ENCODE measurements around the gene SLIRP. TPM values are rescaled to one million over a fixed set of nuclear protein-coding genes. Genes with fewer than 3 reads are reported as not detected.
A peak's percentile ranks its signal among the peaks of the same experiment; 100 is the strongest.

The SLIRP gene
- total RNA-seq, 1 donor from 2014 or later = 128 TPM

DNA sequence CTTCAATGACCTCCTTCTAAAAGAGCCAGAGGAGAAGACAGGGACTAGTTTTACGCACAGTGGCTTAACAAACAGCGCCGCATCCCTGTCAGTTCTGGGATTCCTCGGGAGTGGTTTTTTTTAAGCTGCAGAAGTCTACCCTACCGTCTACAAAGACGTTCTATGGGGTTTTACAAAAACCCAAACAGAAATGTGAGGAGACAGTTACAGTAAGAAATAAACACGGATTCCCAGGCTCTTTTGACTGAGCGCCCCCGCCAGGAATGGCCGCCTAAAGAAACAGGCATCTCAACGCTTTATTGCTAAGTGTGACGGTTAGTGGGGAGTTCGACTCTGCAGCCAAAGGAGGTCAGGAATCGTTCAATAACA lies 564 bp upstream of the SLIRP start:
- H3K27me3 Mint-ChIP-seq = no peaks in the 10 kb centered on the region
- H3K27ac Mint-ChIP-seq = peak overlapping the region; percentile 85
- TF ChIP-seq, protein P1, sequence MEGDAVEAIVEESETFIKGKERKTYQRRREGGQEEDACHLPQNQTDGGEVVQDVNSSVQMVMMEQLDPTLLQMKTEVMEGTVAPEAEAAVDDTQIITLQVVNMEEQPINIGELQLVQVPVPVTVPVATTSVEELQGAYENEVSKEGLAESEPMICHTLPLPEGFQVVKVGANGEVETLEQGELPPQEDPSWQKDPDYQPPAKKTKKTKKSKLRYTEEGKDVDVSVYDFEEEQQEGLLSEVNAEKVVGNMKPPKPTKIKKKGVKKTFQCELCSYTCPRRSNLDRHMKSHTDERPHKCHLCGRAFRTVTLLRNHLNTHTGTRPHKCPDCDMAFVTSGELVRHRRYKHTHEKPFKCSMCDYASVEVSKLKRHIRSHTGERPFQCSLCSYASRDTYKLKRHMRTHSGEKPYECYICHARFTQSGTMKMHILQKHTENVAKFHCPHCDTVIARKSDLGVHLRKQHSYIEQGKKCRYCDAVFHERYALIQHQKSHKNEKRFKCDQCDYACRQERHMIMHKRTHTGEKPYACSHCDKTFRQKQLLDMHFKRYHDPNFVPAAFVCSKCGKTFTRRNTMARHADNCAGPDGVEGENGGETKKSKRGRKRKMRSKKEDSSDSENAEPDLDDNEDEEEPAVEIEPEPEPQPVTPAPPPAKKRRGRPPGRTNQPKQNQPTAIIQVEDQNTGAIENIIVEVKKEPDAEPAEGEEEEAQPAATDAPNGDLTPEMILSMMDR (conservative IDR thresholded peaks at IDR 0.05) = no peak
- peaks cover 30% of the 10 kb centered on the region for H3K4me1 Mint-ChIP-seq (ENCODE audit: unreplicated experiment)
- H3K9me3 Mint-ChIP-seq = no peaks in the 10 kb centered on the region
- peaks cover 10% of the 10 kb centered on the region for H3K36me3 Mint-ChIP-seq
- H3K4me3 Mint-ChIP-seq = peak overlapping the region; percentile 93
- DNase-seq (ENCODE audit: extremely low spot score, unreplicated experiment) = no peak

DNA sequence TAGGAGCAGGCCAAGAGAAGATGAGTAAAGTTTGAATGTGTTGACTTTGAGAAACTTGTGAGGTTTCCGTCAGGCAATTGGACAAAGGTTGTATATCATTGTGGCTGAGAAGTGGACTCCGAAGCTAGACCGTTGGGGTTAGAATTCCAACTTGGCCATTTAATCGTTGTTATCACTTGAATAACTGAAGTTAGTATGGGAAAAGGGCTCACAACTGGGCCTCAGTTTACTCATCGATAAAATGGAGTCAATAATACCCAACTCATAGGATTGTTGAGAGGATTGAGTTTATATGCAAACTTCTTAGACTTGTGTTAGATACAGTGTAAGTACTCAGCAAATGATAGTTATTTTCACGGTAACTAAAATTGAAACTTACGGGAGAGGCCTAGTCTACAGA lies 846 bp downstream of the SLIRP start:
- Mint-ChIP-seq H3K4me3 (peak overlapping the region; percentile 93), H3K4me1 (ENCODE audit: unreplicated experiment) (peaks cover 30% of the 10 kb centered on the region), H3K36me3 (peaks cover 10% of the 10 kb centered on the region), H3K9me3 (no peaks in the 10 kb centered on the region), H3K27me3 (no peaks in the 10 kb centered on the region), H3K27ac (peak overlapping the region; percentile 85)
- TF ChIP-seq, protein P1 (conservative IDR thresholded peaks at IDR 0.05) = no peak
- DNase-seq (ENCODE audit: extremely low spot score, unreplicated experiment) = no peak

DNA sequence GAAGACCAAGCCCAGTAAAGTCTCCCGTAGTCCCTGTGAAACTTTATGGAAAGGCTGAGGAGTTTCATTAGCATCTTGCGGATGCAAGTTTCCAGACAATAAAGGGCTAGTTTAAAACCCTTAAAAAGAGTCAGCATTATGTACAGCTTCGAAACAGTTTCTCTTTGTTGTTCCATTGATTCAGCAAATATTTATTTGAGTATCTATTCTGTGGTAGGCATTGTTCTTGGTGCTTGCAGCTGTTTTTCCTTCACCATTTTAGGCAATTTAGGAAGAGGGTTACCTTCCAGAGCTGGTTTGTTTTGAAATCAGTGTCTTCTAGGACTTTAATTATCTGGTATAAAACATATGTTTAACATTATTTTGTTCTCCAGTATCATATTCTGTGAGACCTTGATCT lies 1.5 kb downstream of the SLIRP start:
- H3K27me3 Mint-ChIP-seq = no peaks in the 10 kb centered on the region
- TF ChIP-seq, protein P1 (conservative IDR thresholded peaks at IDR 0.05) = no peak
- H3K27ac Mint-ChIP-seq = peak overlapping the region; percentile 21
- H3K4me3 Mint-ChIP-seq = peak overlapping the region; percentile 93
- H3K36me3 Mint-ChIP-seq = peaks cover 5% of the 10 kb centered on the region
- DNase-seq (ENCODE audit: extremely low spot score, unreplicated experiment) = no peak
- no peaks in the 10 kb centered on the region for H3K9me3 Mint-ChIP-seq
- peaks cover 30% of the 10 kb centered on the region for H3K4me1 Mint-ChIP-seq (ENCODE audit: unreplicated experiment)

DNA sequence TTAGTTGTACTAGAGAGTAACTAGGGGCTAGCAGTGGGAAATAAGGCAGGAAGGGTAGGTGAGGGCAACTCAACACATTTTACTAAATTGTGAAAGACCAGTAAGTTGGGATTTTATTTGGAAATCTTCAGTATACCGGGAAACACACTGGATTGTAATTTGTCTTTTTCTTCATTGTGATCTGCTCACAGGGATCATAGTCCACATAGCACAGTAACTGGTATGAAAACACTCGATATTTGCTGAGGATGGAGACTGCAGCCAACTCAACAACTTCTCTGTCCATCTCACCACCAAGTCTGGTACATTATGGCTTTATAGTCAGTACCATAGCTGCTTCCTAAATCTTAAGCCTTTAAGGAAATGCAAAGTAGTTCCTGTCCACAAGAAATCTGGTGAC lies 2.5 kb downstream of the SLIRP start:
- Mint-ChIP-seq H3K27ac (peak overlapping the region; percentile 21), H3K4me1 (ENCODE audit: unreplicated experiment) (peaks cover 30% of the 10 kb centered on the region), H3K9me3 (no peaks in the 10 kb centered on the region), H3K27me3 (no peaks in the 10 kb centered on the region), H3K36me3 (peaks cover 14% of the 10 kb centered on the region), H3K4me3 (peak overlapping the region; percentile 63)
- DNase-seq (ENCODE audit: extremely low spot score, unreplicated experiment) = no peak
- TF ChIP-seq, protein P1 (conservative IDR thresholded peaks at IDR 0.05) = no peak

DNA sequence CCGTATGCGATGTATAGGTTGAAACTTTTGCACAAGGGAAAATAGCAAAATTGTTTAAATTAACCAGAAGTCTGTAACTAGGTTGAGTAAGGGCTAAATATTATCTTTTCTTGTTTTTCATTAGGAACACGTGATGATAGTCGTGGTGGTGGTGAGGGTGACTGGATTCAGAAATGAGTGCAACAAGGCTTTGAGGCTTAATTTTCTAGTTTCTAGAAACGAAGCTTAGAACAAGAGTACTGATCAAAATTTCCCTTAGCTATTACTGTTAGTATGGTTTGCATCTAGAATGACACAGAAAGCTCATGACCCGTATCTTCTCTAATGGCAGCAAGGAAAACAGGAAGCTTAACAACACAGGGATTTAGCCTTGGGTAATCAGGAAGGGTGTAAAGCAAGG lies 7.0 kb downstream of the SLIRP start:
- TF ChIP-seq, protein P1 (conservative IDR thresholded peaks at IDR 0.05) = no peak

More for the DNA sequence above, 7.0 kb downstream of the SLIRP start:
- H3K4me1 Mint-ChIP-seq (ENCODE audit: unreplicated experiment) = peaks cover 7% of the 10 kb centered on the region
- no peaks in the 10 kb centered on the region for H3K27me3 Mint-ChIP-seq
- no peaks in the 10 kb centered on the region for H3K9me3 Mint-ChIP-seq
- H3K36me3 Mint-ChIP-seq = peaks cover 29% of the 10 kb centered on the region
- no peak overlapping the region for H3K4me3 Mint-ChIP-seq
- H3K27ac Mint-ChIP-seq = no peak overlapping the region
- no peak for DNase-seq (ENCODE audit: extremely low spot score, unreplicated experiment)
